K562 (cell line): Measurements from ENCODE around the gene PGAP2. TPM values are rescaled to one million over a fixed set of nuclear protein-coding genes. Genes with fewer than 3 reads are reported as not detected.

ENCODE experiments used
- ARID2 ChIP-seq: fragments of 450-650 bp; IDR thresholded peaks from 2 replicates; pipeline ENCODE4 v1.6.1; 2017; ENCODE audit warnings: antibody characterized with exemption, mild to moderate bottlenecking
- BCOR ChIP-seq: fragments of 450-650 bp; IDR thresholded peaks from 2 replicates; pipeline ENCODE4 v1.6.1; 2016
- CTBP1 ChIP-seq: fragments of 450-650 bp; IDR thresholded peaks from 2 replicates; pipeline ENCODE4 v1.6.1; 2016; ENCODE audit warnings: borderline replicate concordance
- DMBX1 ChIP-seq: fragments of 250-450 bp; sonication (Bioruptor Pico); IDR thresholded peaks from 2 replicates; pipeline ENCODE4 v1.8.0; 2022; ENCODE audit warnings: inconsistent platforms, mild to moderate bottlenecking, moderate library complexity, borderline replicate concordance
- KLF13 ChIP-seq: fragments of 450-650 bp; IDR thresholded peaks from 2 replicates; pipeline ENCODE4 v1.6.1; 2016; ENCODE audit warnings: missing genetic modification characterization, low read depth, mild to moderate bottlenecking, missing compliant biosample characterization, moderate library complexity, borderline replicate concordance
- MYC ChIP-seq, 2 experiments: fragments of 250-450 bp in 1 of 2; sonication (Bioruptor Pico) in 1 of 2; IDR thresholded peaks; 2 replicates each; pipeline versions ENCODE4 v1.5.1 to v1.6.1; 2012 to 2021; ENCODE audit warnings: low read depth in 2 of 2, borderline replicate concordance in 1 of 2, improper control_type of control experiment in 1 of 2, low read length in 1 of 2, mild to moderate bottlenecking in 1 of 2, moderate library complexity in 1 of 2
- SMAD4 ChIP-seq: fragments of 250-450 bp; sonication (Bioruptor Pico); conservative IDR thresholded peaks from 2 replicates; pipeline ENCODE4 v1.8.0; 2021; ENCODE audit warnings: inconsistent platforms, mild to moderate bottlenecking, moderate library complexity
- SREBF2 ChIP-seq: sonication (generic); formaldehyde crosslinking; IDR thresholded peaks from 2 replicates; pipeline ENCODE4 v1.4.0; 2020; ENCODE audit warnings: mild to moderate bottlenecking, missing genetic modification reagents
- STAG1 ChIP-seq: sonication (generic); formaldehyde crosslinking; IDR thresholded peaks from 2 replicates; pipeline ENCODE4 v1.5.0; 2020; ENCODE audit warnings: missing genetic modification reagents, borderline replicate concordance
- YY1 ChIP-seq, 3 experiments: IDR thresholded peaks; 2 replicates each; pipeline ENCODE4 v1.6.1; 2011; ENCODE audit warnings: low read length in 2 of 3, mild to moderate bottlenecking in 2 of 3, moderate library complexity in 2 of 3, borderline replicate concordance in 1 of 3, control low read depth in 1 of 3, low read depth in 1 of 3; ENCODE audit not compliant: insufficient read depth in 3 of 3, insufficient replicate concordance in 2 of 3, control insufficient read depth in 1 of 3, insufficient read length in 1 of 3; ENCODE audit errors: extremely low read depth in 1 of 3
- ZFX ChIP-seq: sonication (generic); formaldehyde crosslinking; IDR thresholded peaks from 2 replicates; pipeline ENCODE4 v1.8.0; 2022; ENCODE audit warnings: mild to moderate bottlenecking, missing genetic modification reagents, moderate library complexity
- ZNF133 ChIP-seq: fragments of 250-450 bp; sonication (Bioruptor Pico); IDR thresholded peaks from 2 replicates; pipeline ENCODE4 v1.4.0; 2020; ENCODE audit warnings: mild to moderate bottlenecking
- polyA plus RNA-seq, 8 experiments: library from polyadenylated mRNA; depleted of rRNA in 4 of 8; stranded (reverse) in 5 of 8; unstranded in 3 of 8; fragments of >200 nt; fragmentation: Nextera tagmentation in 2 of 8; fragmentation: Illumina TruSeq in 1 of 8; extraction: Ambion mirVana in 2 of 8; extraction: Trizol in 1 of 8; gene quantifications; 2 replicates each; pipeline versions ENCODE4 v1.2.1 to v1.2.3, GENCODE V29; 2011 to 2014; ENCODE audit warnings: inconsistent platforms in 1 of 8, missing spikeins in 1 of 8
- total RNA-seq, 7 experiments: library from RNA; depleted of rRNA in 6 of 7; stranded (reverse); fragments of >200 nt in 6 of 7; fragmentation: Illumina TruSeq in 2 of 7; extraction: Trizol in 2 of 7; gene quantifications; 2 replicates each; pipeline versions ENCODE4 v1.2.1 to v1.2.3, GENCODE V29; 2011 to 2021; ENCODE audit warnings: low replicate concordance in 1 of 7
- TF ChIP-seq, protein P1 (sequence below): sonication (generic); formaldehyde crosslinking; IDR thresholded peaks from 2 replicates; pipeline ENCODE4 v1.8.1; 2023; ENCODE audit warnings: missing genetic modification reagents, mild to moderate bottlenecking, borderline replicate concordance
- TF ChIP-seq, protein P2 (sequence below): sonication (generic); IDR thresholded peaks from 2 replicates; pipeline ENCODE4 v1.6.1; 2016
- TF ChIP-seq, protein P3 (sequence below), 3 experiments: IDR thresholded peaks in 2 of 3; conservative IDR thresholded peaks in 1 of 3; 2 replicates each; pipeline ENCODE4 v1.5.1; 2011 to 2012; ENCODE audit warnings: low read length in 3 of 3, mild to moderate bottlenecking in 3 of 3, control low read depth in 2 of 3, improper control_type of control experiment in 1 of 3, inconsistent platforms in 1 of 3, low read depth in 1 of 3, mixed read lengths in 1 of 3, moderate library complexity in 1 of 3; ENCODE audit not compliant: insufficient read depth in 2 of 3
- TF ChIP-seq, protein P4 (sequence below): fragments of 200-800 bp; sonication (Bioruptor generic); IDR thresholded peaks from 2 replicates; pipeline ENCODE4 v1.6.1; 2017; ENCODE audit warnings: missing genetic modification characterization, missing compliant biosample characterization

Gene PGAP2
- total and polyA plus RNA-seq, 9 of the 15 experiments (the other 6 are each of a cell fraction or from before 2014, with no cell fraction given) = 17.9 to 47.2 (median 33.7) TPM

DNA sequence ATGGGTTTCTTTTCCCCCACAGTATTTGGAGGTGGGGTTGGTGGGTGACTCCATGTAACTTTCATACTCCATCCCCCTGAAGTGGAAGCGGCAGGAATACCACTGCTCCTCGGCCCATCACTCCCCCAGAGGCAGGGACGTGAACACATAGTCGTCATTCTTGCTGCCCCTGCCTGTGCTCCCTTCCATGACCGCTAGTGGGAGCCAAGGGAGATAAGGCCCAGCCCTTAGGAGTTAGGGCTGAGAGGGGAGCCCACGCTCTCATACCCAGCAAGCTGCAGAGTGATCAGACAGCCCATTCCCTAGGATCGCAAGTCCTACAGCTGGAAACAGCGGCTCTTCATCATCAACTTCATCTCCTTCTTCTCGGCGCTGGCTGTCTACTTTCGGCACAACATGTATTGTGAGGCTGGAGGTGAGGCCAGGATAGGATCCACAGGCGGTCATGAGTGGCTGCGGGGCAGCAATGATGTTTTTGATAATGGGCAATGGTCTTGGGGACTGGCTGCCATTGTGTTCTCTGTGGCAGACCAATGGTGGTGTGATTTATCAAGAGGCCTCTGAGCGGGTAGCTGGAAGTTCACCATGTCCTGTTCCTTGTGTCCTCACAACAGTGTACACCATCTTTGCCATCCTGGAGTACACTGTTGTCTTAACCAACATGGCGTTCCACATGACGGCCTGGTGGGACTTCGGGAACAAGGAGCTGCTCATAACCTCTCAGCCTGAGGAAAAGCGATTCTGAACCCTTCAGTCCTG is 16.5 kb downstream of the PGAP2 start (continued):
- TF ChIP-seq, protein P1, sequence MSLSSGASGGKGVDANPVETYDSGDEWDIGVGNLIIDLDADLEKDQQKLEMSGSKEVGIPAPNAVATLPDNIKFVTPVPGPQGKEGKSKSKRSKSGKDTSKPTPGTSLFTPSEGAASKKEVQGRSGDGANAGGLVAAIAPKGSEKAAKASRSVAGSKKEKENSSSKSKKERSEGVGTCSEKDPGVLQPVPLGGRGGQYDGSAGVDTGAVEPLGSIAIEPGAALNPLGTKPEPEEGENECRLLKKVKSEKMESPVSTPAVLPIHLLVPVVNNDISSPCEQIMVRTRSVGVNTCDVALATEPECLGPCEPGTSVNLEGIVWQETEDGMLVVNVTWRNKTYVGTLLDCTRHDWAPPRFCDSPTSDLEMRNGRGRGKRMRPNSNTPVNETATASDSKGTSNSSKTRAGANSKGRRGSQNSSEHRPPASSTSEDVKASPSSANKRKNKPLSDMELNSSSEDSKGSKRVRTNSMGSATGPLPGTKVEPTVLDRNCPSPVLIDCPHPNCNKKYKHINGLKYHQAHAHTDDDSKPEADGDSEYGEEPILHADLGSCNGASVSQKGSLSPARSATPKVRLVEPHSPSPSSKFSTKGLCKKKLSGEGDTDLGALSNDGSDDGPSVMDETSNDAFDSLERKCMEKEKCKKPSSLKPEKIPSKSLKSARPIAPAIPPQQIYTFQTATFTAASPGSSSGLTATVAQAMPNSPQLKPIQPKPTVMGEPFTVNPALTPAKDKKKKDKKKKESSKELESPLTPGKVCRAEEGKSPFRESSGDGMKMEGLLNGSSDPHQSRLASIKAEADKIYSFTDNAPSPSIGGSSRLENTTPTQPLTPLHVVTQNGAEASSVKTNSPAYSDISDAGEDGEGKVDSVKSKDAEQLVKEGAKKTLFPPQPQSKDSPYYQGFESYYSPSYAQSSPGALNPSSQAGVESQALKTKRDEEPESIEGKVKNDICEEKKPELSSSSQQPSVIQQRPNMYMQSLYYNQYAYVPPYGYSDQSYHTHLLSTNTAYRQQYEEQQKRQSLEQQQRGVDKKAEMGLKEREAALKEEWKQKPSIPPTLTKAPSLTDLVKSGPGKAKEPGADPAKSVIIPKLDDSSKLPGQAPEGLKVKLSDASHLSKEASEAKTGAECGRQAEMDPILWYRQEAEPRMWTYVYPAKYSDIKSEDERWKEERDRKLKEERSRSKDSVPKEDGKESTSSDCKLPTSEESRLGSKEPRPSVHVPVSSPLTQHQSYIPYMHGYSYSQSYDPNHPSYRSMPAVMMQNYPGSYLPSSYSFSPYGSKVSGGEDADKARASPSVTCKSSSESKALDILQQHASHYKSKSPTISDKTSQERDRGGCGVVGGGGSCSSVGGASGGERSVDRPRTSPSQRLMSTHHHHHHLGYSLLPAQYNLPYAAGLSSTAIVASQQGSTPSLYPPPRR (CRISPR knock-in tag) = no peak
- TF ChIP-seq CTBP1 (peak; percentile 89), SREBF2 (no peak), ARID2 (0 out of 2 replicates have a peak, but pooled peaks have one; percentile 59), KLF13 (tag) (0 out of 2 replicates have a peak, but pooled peaks have one; percentile 24), ZNF133 (no peak), SMAD4 (CRISPR knock-in tag) (no peak), MYC (IDR thresholded peaks at IDR 0.05; ENCODE audit: low read depth, low read length) (peak; percentile 82), MYC (CRISPR knock-in tag; IDR thresholded peaks at IDR 0.05; ENCODE audit: borderline replicate concordance, low read depth) (no peak), DMBX1 (CRISPR knock-in tag) (peak; percentile 11; the same call in 1 of the 2 replicates), STAG1 (CRISPR knock-in tag) (peak; percentile 48; the same call in 1 of the 2 replicates), ZFX (CRISPR knock-in tag) (peak; percentile 73), YY1 (IDR thresholded peaks at IDR 0.05; ENCODE audit: borderline replicate concordance in 1 of 3, control insufficient read depth in 1 of 3, extremely low read depth in 1 of 3, insufficient read depth in 3 of 3, insufficient read length in 1 of 3, insufficient replicate concordance in 2 of 3, low read depth in 1 of 3, low read length in 2 of 3) (peak in 1 of 3 experiments; percentile 16), BCOR (0 out of 2 replicates have a peak, but pooled peaks have one; percentile 18)
- TF ChIP-seq, protein P2, sequence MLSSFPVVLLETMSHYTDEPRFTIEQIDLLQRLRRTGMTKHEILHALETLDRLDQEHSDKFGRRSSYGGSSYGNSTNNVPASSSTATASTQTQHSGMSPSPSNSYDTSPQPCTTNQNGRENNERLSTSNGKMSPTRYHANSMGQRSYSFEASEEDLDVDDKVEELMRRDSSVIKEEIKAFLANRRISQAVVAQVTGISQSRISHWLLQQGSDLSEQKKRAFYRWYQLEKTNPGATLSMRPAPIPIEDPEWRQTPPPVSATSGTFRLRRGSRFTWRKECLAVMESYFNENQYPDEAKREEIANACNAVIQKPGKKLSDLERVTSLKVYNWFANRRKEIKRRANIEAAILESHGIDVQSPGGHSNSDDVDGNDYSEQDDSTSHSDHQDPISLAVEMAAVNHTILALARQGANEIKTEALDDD = peak; percentile 45; the same call in 1 of the 2 replicates
- TF ChIP-seq, protein P3, sequence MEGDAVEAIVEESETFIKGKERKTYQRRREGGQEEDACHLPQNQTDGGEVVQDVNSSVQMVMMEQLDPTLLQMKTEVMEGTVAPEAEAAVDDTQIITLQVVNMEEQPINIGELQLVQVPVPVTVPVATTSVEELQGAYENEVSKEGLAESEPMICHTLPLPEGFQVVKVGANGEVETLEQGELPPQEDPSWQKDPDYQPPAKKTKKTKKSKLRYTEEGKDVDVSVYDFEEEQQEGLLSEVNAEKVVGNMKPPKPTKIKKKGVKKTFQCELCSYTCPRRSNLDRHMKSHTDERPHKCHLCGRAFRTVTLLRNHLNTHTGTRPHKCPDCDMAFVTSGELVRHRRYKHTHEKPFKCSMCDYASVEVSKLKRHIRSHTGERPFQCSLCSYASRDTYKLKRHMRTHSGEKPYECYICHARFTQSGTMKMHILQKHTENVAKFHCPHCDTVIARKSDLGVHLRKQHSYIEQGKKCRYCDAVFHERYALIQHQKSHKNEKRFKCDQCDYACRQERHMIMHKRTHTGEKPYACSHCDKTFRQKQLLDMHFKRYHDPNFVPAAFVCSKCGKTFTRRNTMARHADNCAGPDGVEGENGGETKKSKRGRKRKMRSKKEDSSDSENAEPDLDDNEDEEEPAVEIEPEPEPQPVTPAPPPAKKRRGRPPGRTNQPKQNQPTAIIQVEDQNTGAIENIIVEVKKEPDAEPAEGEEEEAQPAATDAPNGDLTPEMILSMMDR (IDR thresholded peaks at IDR 0.05 in 2 of 3, conservative IDR thresholded peaks at IDR 0.05 in 1 of 3; ENCODE audit: insufficient read depth in 2 of 3, low read depth in 1 of 3, low read length in 3 of 3) = peak; percentile 99
- TF ChIP-seq, protein P4, sequence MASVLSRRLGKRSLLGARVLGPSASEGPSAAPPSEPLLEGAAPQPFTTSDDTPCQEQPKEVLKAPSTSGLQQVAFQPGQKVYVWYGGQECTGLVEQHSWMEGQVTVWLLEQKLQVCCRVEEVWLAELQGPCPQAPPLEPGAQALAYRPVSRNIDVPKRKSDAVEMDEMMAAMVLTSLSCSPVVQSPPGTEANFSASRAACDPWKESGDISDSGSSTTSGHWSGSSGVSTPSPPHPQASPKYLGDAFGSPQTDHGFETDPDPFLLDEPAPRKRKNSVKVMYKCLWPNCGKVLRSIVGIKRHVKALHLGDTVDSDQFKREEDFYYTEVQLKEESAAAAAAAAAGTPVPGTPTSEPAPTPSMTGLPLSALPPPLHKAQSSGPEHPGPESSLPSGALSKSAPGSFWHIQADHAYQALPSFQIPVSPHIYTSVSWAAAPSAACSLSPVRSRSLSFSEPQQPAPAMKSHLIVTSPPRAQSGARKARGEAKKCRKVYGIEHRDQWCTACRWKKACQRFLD (CRISPR knock-in tag) = peak; percentile 42; the same call in 1 of the 2 replicates
